OCI-LY1 (cell line): ENCODE data around the gene NEDD4L.

Experiments used
- H2AFZ ChIP-seq: fragments of 200-600 bp; sonication (generic), shearing (Covaris generic); 2 replicates; pipeline ENCODE4 v1.6.0; 2014; ENCODE audit warnings: antibody characterized with exemption, mild to moderate bottlenecking, low read length
- H3F3A ChIP-seq: fragments of 200-600 bp; sonication (generic), shearing (Covaris generic); 2 replicates; pipeline ENCODE4 v1.6.0; 2014; ENCODE audit warnings: mild to moderate bottlenecking, antibody characterized with exemption, low read length, moderate library complexity; ENCODE audit not compliant: insufficient read depth
- H3K27ac ChIP-seq: fragments of 200-600 bp; sonication (generic); 2 replicates; pipeline ENCODE4 v1.5.1; 2014; ENCODE audit warnings: low read length, mixed run types, mild to moderate bottlenecking, low read depth; ENCODE audit not compliant: poor library complexity, severe bottlenecking
- H3K27me3 ChIP-seq: fragments of 200-600 bp; sonication (generic); 2 replicates; pipeline ENCODE4 v1.6.0; 2014; ENCODE audit warnings: antibody characterized with exemption, mild to moderate bottlenecking, low read length, moderate library complexity; ENCODE audit not compliant: insufficient read depth
- H3K36me3 ChIP-seq: fragments of 200-600 bp; sonication (generic); 2 replicates; pipeline ENCODE4 v1.6.1; 2014; ENCODE audit warnings: mild to moderate bottlenecking, antibody characterized with exemption, low read length, moderate library complexity, mixed read lengths; ENCODE audit not compliant: insufficient read depth
- H3K4me1 ChIP-seq: fragments of 200-600 bp; sonication (generic); 2 replicates; pipeline ENCODE4 v1.5.1; 2014; ENCODE audit warnings: mild to moderate bottlenecking, low read length, moderate library complexity; ENCODE audit not compliant: insufficient read depth, severe bottlenecking
- H3K4me2 ChIP-seq: fragments of 200-600 bp; sonication (generic), shearing (Covaris generic); 2 replicates; pipeline ENCODE4 v1.6.1; 2014; ENCODE audit warnings: low read length
- H3K4me3 ChIP-seq: fragments of 200-600 bp; sonication (generic); 2 replicates; pipeline ENCODE4 v1.5.1; 2014; ENCODE audit warnings: low read length, low read depth, mild to moderate bottlenecking, mixed read lengths; ENCODE audit not compliant: poor library complexity, severe bottlenecking
- H3K79me2 ChIP-seq: fragments of 200-600 bp; shearing (Covaris generic); 2 replicates; pipeline ENCODE4 v1.6.1; 2016; ENCODE audit warnings: mixed run types, low read length, mixed read lengths; ENCODE audit not compliant: insufficient read depth
- H3K9ac ChIP-seq: fragments of 200-600 bp; sonication (generic), shearing (Covaris generic); 2 replicates; pipeline ENCODE4 v1.6.1; 2014; ENCODE audit warnings: mild to moderate bottlenecking, low read length, mixed read lengths
- H3K9me2 ChIP-seq: fragments of 200-600 bp; sonication (generic), shearing (Covaris generic); 2 replicates; pipeline ENCODE4 v1.6.1; 2014; ENCODE audit warnings: low read depth, mild to moderate bottlenecking, low read length, mixed read lengths
- H3K9me3 ChIP-seq: fragments of 200-600 bp; shearing (Covaris generic); 2 replicates; pipeline ENCODE4 v1.6.1; 2014; ENCODE audit warnings: low read length, mixed read lengths
- H4K20me1 ChIP-seq: fragments of 200-600 bp; sonication (generic), shearing (Covaris generic); 2 replicates; pipeline ENCODE4 v1.6.0; 2016; ENCODE audit warnings: mild to moderate bottlenecking, low read length; ENCODE audit not compliant: insufficient read depth
- EZH2 ChIP-seq: fragments of 200-600 bp; sonication (generic), shearing (Covaris generic); IDR thresholded peaks from 2 replicates; pipeline ENCODE4 v1.8.0; 2017; ENCODE audit warnings: borderline replicate concordance, mixed run types, mild to moderate bottlenecking, antibody characterized with exemption, low read length, moderate library complexity, mixed read lengths
- TF ChIP-seq, protein P1 (sequence below): fragments of 200-600 bp; sonication (generic), shearing (Covaris generic); IDR thresholded peaks from 2 replicates; pipeline ENCODE4 v1.5.1; 2017; ENCODE audit warnings: mild to moderate bottlenecking, antibody characterized with exemption, low read length, moderate library complexity, mixed read lengths

NEDD4L gene

DNA sequence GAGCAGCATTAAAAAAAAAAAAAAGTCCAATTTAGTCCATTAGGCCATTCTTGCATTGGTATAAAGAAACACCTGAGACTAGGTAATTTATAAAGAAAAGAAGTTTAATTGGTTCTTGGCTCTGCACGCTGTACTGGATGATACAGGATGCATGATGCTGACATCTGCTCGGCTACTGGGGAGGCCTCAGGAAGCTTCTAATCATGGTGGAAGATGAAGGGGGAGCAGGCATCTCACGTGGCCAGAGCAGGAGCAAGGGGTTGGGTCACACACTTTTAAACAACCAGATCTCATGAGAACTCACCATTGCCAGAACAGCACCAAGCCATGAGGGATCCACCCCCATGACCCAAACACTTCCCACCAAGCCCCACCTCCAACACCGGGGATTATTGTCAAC is 100.1 kb downstream of the NEDD4L start:
- Histone ChIP-seq H3F3A (no peaks in the 10 kb centered on the region), H3K4me2 (no peak overlapping the region), H3K9me2 (no peaks in the 10 kb centered on the region), H3K79me2 (no peaks in the 10 kb centered on the region), H4K20me1 (no peaks in the 10 kb centered on the region), H3K9me3 (no peaks in the 10 kb centered on the region), H3K36me3 (no peaks in the 10 kb centered on the region), H3K4me3 (no peak overlapping the region), H2AFZ (no peak overlapping the region), H3K9ac (no peak overlapping the region), H3K27ac (no peak overlapping the region), H3K27me3 (no peaks in the 10 kb centered on the region; the same call in 1 of the 2 replicates), H3K4me1 (no peaks in the 10 kb centered on the region)
- TF ChIP-seq, protein P1, sequence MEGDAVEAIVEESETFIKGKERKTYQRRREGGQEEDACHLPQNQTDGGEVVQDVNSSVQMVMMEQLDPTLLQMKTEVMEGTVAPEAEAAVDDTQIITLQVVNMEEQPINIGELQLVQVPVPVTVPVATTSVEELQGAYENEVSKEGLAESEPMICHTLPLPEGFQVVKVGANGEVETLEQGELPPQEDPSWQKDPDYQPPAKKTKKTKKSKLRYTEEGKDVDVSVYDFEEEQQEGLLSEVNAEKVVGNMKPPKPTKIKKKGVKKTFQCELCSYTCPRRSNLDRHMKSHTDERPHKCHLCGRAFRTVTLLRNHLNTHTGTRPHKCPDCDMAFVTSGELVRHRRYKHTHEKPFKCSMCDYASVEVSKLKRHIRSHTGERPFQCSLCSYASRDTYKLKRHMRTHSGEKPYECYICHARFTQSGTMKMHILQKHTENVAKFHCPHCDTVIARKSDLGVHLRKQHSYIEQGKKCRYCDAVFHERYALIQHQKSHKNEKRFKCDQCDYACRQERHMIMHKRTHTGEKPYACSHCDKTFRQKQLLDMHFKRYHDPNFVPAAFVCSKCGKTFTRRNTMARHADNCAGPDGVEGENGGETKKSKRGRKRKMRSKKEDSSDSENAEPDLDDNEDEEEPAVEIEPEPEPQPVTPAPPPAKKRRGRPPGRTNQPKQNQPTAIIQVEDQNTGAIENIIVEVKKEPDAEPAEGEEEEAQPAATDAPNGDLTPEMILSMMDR, result no peak
- no peak for TF ChIP-seq EZH2

DNA sequence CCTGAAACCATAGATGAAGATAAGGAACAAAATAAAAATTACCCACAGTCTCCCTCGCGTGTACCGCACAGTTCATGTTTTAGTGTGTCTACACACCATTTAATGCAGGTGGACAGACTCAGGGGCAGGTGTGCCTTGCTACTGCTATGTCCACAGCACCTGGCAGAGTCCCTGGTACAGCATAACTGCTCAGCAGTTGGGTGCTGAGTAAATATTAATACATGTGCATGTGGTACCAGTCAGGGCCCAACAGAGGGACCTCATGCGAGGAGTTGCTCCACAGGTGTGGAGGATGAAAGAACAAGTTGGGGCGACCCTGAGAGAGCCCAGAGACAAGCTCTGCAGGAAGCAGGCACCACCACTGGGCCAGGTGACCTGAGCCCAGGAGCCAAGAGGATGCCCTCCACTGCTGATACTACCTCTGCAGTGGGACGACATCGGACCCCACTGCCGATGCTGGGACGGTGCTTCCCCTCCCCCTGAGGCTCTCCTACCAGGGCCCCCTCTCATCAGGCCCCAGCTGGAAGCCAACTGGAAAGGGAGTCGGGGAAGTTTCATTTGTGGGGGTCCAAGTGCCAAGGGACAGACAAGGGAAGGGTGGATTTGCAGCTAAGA is 100.8 kb downstream of the NEDD4L start:
- H3K9ac ChIP-seq, result no peak overlapping the region
- no peaks in the 10 kb centered on the region for H3F3A ChIP-seq
- H3K4me2 ChIP-seq, result no peak overlapping the region
- no peaks in the 10 kb centered on the region for H3K4me1 ChIP-seq
- H3K79me2 ChIP-seq, result no peaks in the 10 kb centered on the region
- no peak overlapping the region for H3K4me3 ChIP-seq
- no peaks in the 10 kb centered on the region for H3K36me3 ChIP-seq
- no peaks in the 10 kb centered on the region; the same call in 1 of the 2 replicates for H3K27me3 ChIP-seq
- no peak overlapping the region for H2AFZ ChIP-seq
- H3K9me3 ChIP-seq, result no peaks in the 10 kb centered on the region
- H4K20me1 ChIP-seq, result no peaks in the 10 kb centered on the region
- H3K9me2 ChIP-seq, result no peaks in the 10 kb centered on the region
- no peak overlapping the region for H3K27ac ChIP-seq
- TF ChIP-seq EZH2, result no peak
- TF ChIP-seq, protein P1, result no peak

DNA sequence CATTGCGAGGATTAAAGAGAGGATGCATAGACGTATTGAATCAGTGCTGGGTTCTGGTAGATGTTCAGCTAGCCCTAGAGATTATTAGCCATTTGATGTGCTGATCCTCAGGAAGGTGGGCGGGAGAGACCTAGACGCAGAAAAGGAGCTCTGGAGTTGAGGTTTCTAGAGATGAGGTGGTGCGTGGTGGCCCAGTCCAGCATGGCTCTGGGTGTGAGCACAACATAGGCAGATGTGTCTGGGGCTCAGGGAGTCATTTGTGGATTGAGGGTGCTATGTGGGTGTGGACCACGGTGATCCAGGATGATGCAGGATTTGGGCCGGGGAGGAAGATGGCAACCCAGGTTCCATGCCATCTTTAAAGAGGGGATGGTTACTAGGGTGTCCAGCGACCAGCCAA is 102.1 kb downstream of the NEDD4L start:
- Histone ChIP-seq H3K27ac (no peak overlapping the region), H3F3A (no peaks in the 10 kb centered on the region), H3K9me2 (no peaks in the 10 kb centered on the region), H3K9me3 (no peaks in the 10 kb centered on the region), H3K4me3 (no peak overlapping the region), H3K4me2 (no peak overlapping the region), H3K79me2 (no peaks in the 10 kb centered on the region), H4K20me1 (no peaks in the 10 kb centered on the region), H3K27me3 (no peaks in the 10 kb centered on the region; the same call in 1 of the 2 replicates), H3K4me1 (no peaks in the 10 kb centered on the region), H2AFZ (no peak overlapping the region), H3K9ac (no peak overlapping the region), H3K36me3 (no peaks in the 10 kb centered on the region)
- TF ChIP-seq, protein P1, result no peak
- TF ChIP-seq EZH2, result no peak
